ENCODE results near the gene USP47.

USP47 gene

GRCh38 chr11:11967669-11968510 is 126.1 kb downstream of the USP47 start:
- DNase-seq (ENCODE audit: low spot score) = no peak

- no peak for DNase-seq (ENCODE audit: low spot score)
Measured at GRCh38 chr11:11968511-11969280, 126.9 kb downstream of the USP47 start.

- no peak for DNase-seq (ENCODE audit: low spot score)
Measured at GRCh38 chr11:11969380-11970215, 127.8 kb downstream of the USP47 start.

GRCh38 chr11:11970556-11970955 is 128.8 kb downstream of the USP47 start:
- no peak for DNase-seq (ENCODE audit: low spot score)

GRCh38 chr11:11971906-11972547 is 130.3 kb downstream of the USP47 start:
- no peak for DNase-seq (ENCODE audit: low spot score)

GRCh38 chr11:11972730-11973341 is 131.1 kb downstream of the USP47 start:
- no peak for DNase-seq (ENCODE audit: low spot score)

- no peak for DNase-seq (ENCODE audit: low spot score)
Measured at GRCh38 chr11:11973361-11973800, 131.6 kb downstream of the USP47 start.

- DNase-seq (ENCODE audit: low spot score) = no peak
Measured at GRCh38 chr11:11973866-11974265, 132.1 kb downstream of the USP47 start.

- DNase-seq (ENCODE audit: low spot score) = no peak
Measured at GRCh38 chr11:11975201-11976092, 133.7 kb downstream of the USP47 start.

- peak; percentile 25 for DNase-seq (ENCODE audit: low spot score)
Measured at GRCh38 chr11:11976481-11977127, 134.8 kb downstream of the USP47 start.

- peak; percentile 95 for DNase-seq (ENCODE audit: low spot score)
Measured at GRCh38 chr11:11977206-11977938, 135.6 kb downstream of the USP47 start.

GRCh38 chr11:11978098-11978637 is 136.4 kb downstream of the USP47 start:
- no peak for DNase-seq (ENCODE audit: low spot score)

- peak; percentile 63 for DNase-seq (ENCODE audit: low spot score)
Measured at GRCh38 chr11:11978792-11979487, 137.2 kb downstream of the USP47 start.

- peak; percentile 78 for DNase-seq (ENCODE audit: low spot score)
Measured at GRCh38 chr11:11979488-11980117, 137.8 kb downstream of the USP47 start.

- peak; percentile 27 for DNase-seq (ENCODE audit: low spot score)
Measured at GRCh38 chr11:11980200-11980599, 138.4 kb downstream of the USP47 start.

- peak; percentile 69 for DNase-seq (ENCODE audit: low spot score)
Measured at GRCh38 chr11:11980841-11981308, 139.1 kb downstream of the USP47 start.

- DNase-seq (ENCODE audit: low spot score) = no peak
Measured at GRCh38 chr11:11981364-11981763, 139.6 kb downstream of the USP47 start.
